ENCODE measurements around the gene VMP1. TPM values are rescaled to one million over a fixed set of nuclear protein-coding genes. Genes with fewer than 3 reads are reported as not detected.
A peak's percentile ranks its signal among the peaks of the same experiment; 100 is the strongest.

VMP1 gene
- 100 to 1,000 TPM; 309 to 488 TPM for total RNA-seq

- peaks cover 60% of the 10 kb centered on the region for H3K36me3 Mint-ChIP-seq (ENCODE audit: low read depth)
- peaks cover 28% of the 10 kb centered on the region for H3K4me1 Mint-ChIP-seq
Measured at GRCh38 chr17:59707149-59707970, at the start of gene VMP1, which contains the start of gene PTRH2. TSS of gene VMP1 (plus strand) at chr17:59707654. CDS start at chr17:59731447, 23,793 bp downstream. TSS of gene PTRH2 (minus strand) at chr17:59707430. CDS start at chr17:59697978, 9,452 bp downstream.

GRCh38 chr17:59666235-59666634 lies 41.2 kb upstream of the VMP1 start:
- ATAC-seq (replicated peaks) = no peak
- no peak overlapping the region for H3K4me3 Mint-ChIP-seq
- H3K4me1 Mint-ChIP-seq = peaks cover 9% of the 10 kb centered on the region
- peaks cover 100% of the 10 kb centered on the region for H3K36me3 Mint-ChIP-seq (ENCODE audit: low read depth)
- H3K27ac Mint-ChIP-seq = no peak overlapping the region
- no peaks in the 10 kb centered on the region for H3K27me3 Mint-ChIP-seq
- H3K9me3 Mint-ChIP-seq = no peaks in the 10 kb centered on the region

More at GRCh38 chr17:59707149-59707970, at the start of gene VMP1, which contains the start of gene PTRH2:
- peak; percentile 99 for ATAC-seq (replicated peaks)
- no peaks in the 10 kb centered on the region for H3K9me3 Mint-ChIP-seq
- peak within 1 kb of the TSS; percentile 98 for H3K27ac Mint-ChIP-seq
- no peaks in the 10 kb centered on the region for H3K27me3 Mint-ChIP-seq
- H3K4me3 Mint-ChIP-seq = peak within 1 kb of the TSS; percentile 93

GRCh38 chr17:59668816-59669215 lies 38.6 kb upstream of the VMP1 start:
- Mint-ChIP-seq H3K27me3 (no peaks in the 10 kb centered on the region), H3K27ac (peak overlapping the region; percentile 74), H3K36me3 (ENCODE audit: low read depth) (peaks cover 97% of the 10 kb centered on the region), H3K9me3 (no peaks in the 10 kb centered on the region), H3K4me1 (peaks cover 14% of the 10 kb centered on the region), H3K4me3 (no peak overlapping the region)
- peak; percentile 18 for ATAC-seq (replicated peaks)

DNA sequence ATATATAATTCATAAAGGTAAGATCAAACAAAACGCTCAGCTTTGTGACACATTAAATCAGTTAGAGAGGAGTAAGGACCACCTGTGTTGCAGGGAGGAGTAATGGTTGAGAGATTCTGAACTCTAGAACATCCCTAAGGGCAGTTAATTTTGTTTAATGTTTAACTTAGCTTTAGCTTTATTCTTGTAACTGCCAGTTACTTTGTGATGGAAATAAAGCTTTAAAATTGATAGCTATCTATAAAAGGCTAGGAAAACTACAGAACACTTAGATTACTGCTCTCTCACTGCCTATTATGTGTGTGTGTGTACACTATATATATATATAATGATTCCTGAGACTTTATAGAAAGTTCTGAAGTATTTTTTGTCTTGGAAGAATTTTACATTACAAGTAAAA lies 38.0 kb upstream of the VMP1 start:
- H3K27me3 Mint-ChIP-seq = no peaks in the 10 kb centered on the region
- no peaks in the 10 kb centered on the region for H3K9me3 Mint-ChIP-seq
- ATAC-seq (replicated peaks) = no peak
- H3K27ac Mint-ChIP-seq = peak overlapping the region; percentile 74
- peaks cover 14% of the 10 kb centered on the region for H3K4me1 Mint-ChIP-seq
- H3K36me3 Mint-ChIP-seq (ENCODE audit: low read depth) = peaks cover 97% of the 10 kb centered on the region
- H3K4me3 Mint-ChIP-seq = no peak overlapping the region

GRCh38 chr17:59669944-59670343 lies 37.5 kb upstream of the VMP1 start:
- Mint-ChIP-seq H3K27me3 (no peaks in the 10 kb centered on the region), H3K4me3 (no peak overlapping the region), H3K36me3 (ENCODE audit: low read depth) (peaks cover 97% of the 10 kb centered on the region), H3K4me1 (peaks cover 14% of the 10 kb centered on the region), H3K9me3 (no peaks in the 10 kb centered on the region), H3K27ac (peak overlapping the region; percentile 74)
- peak; percentile 63 for ATAC-seq (replicated peaks)

- ATAC-seq (replicated peaks) = peak; percentile 54
- no peaks in the 10 kb centered on the region for H3K9me3 Mint-ChIP-seq
- no peaks in the 10 kb centered on the region for H3K27me3 Mint-ChIP-seq
- H3K36me3 Mint-ChIP-seq (ENCODE audit: low read depth) = peaks cover 97% of the 10 kb centered on the region
- H3K4me3 Mint-ChIP-seq = no peak overlapping the region
- peaks cover 14% of the 10 kb centered on the region for H3K4me1 Mint-ChIP-seq
- H3K27ac Mint-ChIP-seq = peak overlapping the region; percentile 74
Measured at GRCh38 chr17:59671386-59671785, 36.1 kb upstream of the VMP1 start.

DNA sequence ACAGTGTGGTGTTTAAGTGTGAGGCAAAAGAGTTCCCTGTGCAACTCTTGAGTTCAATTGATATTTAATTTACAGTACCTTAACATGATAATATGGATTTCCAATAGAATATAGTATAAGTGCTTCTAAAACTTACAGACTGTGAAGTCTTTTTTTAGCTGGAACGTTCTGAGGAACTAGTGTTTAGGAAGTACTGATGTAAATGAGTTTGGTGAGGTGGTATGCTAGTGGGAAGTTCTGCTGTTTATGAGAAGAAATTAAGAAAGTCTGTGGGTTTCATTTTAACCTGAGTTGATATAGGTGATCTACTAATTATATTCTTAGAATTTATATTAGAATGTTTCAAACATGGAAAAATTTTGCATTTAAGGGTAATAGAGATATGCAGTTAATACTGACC lies 32.2 kb upstream of the VMP1 start:
- Mint-ChIP-seq H3K27ac (peak overlapping the region; percentile 54), H3K27me3 (no peaks in the 10 kb centered on the region), H3K4me3 (no peak overlapping the region), H3K4me1 (peaks cover 12% of the 10 kb centered on the region), H3K36me3 (ENCODE audit: low read depth) (peaks cover 97% of the 10 kb centered on the region), H3K9me3 (no peaks in the 10 kb centered on the region)
- no peak for ATAC-seq (replicated peaks)

GRCh38 chr17:59676716-59677115 lies 30.7 kb upstream of the VMP1 start:
- H3K27ac Mint-ChIP-seq = peak overlapping the region; percentile 25
- no peak for ATAC-seq (replicated peaks)
- H3K27me3 Mint-ChIP-seq = no peaks in the 10 kb centered on the region
- no peak overlapping the region for H3K4me3 Mint-ChIP-seq
- H3K4me1 Mint-ChIP-seq = peaks cover 2% of the 10 kb centered on the region
- no peaks in the 10 kb centered on the region for H3K9me3 Mint-ChIP-seq
- peaks cover 97% of the 10 kb centered on the region for H3K36me3 Mint-ChIP-seq (ENCODE audit: low read depth)

GRCh38 chr17:59678918-59679317 lies 28.5 kb upstream of the VMP1 start:
- no peak for ATAC-seq (replicated peaks)
- no peaks in the 10 kb centered on the region for H3K27me3 Mint-ChIP-seq
- H3K9me3 Mint-ChIP-seq = no peaks in the 10 kb centered on the region
- H3K27ac Mint-ChIP-seq = no peak overlapping the region
- H3K36me3 Mint-ChIP-seq (ENCODE audit: low read depth) = peaks cover 100% of the 10 kb centered on the region
- no peaks in the 10 kb centered on the region for H3K4me1 Mint-ChIP-seq
- H3K4me3 Mint-ChIP-seq = no peak overlapping the region

- H3K27me3 Mint-ChIP-seq = no peaks in the 10 kb centered on the region
- ATAC-seq (replicated peaks) = no peak
- H3K9me3 Mint-ChIP-seq = no peaks in the 10 kb centered on the region
- H3K4me3 Mint-ChIP-seq = no peak overlapping the region
- H3K36me3 Mint-ChIP-seq (ENCODE audit: low read depth) = peaks cover 100% of the 10 kb centered on the region
- H3K4me1 Mint-ChIP-seq = no peaks in the 10 kb centered on the region
- H3K27ac Mint-ChIP-seq = no peak overlapping the region
Measured at GRCh38 chr17:59680314-59680713, 27.1 kb upstream of the VMP1 start.

DNA sequence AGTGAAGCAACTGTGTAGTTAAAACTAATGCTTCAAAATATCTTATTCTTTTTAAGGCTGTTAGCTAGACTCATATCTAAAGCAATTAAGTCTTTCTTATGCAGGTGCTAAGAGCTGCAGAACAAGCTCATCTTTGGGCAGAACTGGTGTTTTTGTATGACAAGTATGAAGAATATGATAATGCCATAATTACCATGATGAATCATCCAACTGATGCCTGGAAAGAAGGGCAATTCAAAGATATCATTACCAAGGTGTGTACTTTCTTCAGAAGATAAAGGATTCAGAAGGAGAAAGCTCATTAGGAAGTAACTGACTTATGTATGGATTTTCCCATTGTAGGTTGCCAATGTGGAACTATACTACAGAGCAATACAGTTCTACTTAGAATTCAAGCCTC lies 24.2 kb upstream of the VMP1 start:
- H3K4me1 Mint-ChIP-seq = no peaks in the 10 kb centered on the region
- no peaks in the 10 kb centered on the region for H3K9me3 Mint-ChIP-seq
- no peaks in the 10 kb centered on the region for H3K27me3 Mint-ChIP-seq
- peaks cover 100% of the 10 kb centered on the region for H3K36me3 Mint-ChIP-seq (ENCODE audit: low read depth)
- H3K4me3 Mint-ChIP-seq = no peak overlapping the region
- ATAC-seq (replicated peaks) = no peak
- no peak overlapping the region for H3K27ac Mint-ChIP-seq

DNA sequence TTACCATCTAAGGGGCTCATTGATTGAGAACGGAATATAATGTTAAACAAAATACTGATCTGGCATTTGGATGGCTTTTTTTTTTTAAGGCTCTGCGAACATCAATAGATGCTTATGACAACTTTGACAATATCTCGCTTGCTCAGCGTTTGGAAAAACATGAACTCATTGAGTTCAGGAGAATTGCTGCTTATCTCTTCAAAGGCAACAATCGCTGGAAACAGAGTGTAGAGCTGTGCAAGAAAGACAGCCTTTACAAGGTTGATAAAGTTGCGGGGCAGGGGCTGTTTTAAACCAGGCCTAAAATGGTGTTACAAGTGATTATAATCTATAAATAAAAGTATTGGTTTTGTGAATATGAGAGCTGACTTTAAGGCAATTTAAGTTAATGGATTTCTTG lies 22.5 kb upstream of the VMP1 start:
- no peak for ATAC-seq (replicated peaks)
- Mint-ChIP-seq H3K4me1 (no peaks in the 10 kb centered on the region), H3K9me3 (no peaks in the 10 kb centered on the region), H3K36me3 (ENCODE audit: low read depth) (peaks cover 100% of the 10 kb centered on the region), H3K4me3 (no peak overlapping the region), H3K27ac (no peak overlapping the region), H3K27me3 (no peaks in the 10 kb centered on the region)

DNA sequence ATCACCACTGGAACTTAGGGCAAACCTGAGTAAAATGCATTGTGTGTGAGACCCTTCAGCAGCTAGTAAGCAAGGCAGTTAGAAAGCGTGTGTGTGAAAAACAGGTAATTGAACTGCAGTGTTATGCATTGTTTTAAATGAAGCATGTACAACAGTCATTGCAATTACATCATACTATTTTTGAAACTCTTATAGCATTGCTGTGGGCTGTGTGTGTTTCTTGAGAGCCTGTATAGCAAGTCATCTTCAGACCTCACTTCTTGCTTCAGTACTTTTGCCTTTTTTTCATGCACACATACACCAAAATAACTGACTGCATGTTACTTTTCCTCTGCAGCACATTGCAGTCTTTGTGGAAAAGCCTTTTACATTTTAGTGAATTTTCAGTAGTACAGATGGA lies 19.4 kb upstream of the VMP1 start:
- no peaks in the 10 kb centered on the region for H3K27me3 Mint-ChIP-seq
- no peaks in the 10 kb centered on the region for H3K4me1 Mint-ChIP-seq
- H3K9me3 Mint-ChIP-seq = no peaks in the 10 kb centered on the region
- H3K36me3 Mint-ChIP-seq (ENCODE audit: low read depth) = peaks cover 100% of the 10 kb centered on the region
- peak overlapping the region; percentile 75 for H3K27ac Mint-ChIP-seq
- ATAC-seq (replicated peaks) = no peak
- no peak overlapping the region for H3K4me3 Mint-ChIP-seq

DNA sequence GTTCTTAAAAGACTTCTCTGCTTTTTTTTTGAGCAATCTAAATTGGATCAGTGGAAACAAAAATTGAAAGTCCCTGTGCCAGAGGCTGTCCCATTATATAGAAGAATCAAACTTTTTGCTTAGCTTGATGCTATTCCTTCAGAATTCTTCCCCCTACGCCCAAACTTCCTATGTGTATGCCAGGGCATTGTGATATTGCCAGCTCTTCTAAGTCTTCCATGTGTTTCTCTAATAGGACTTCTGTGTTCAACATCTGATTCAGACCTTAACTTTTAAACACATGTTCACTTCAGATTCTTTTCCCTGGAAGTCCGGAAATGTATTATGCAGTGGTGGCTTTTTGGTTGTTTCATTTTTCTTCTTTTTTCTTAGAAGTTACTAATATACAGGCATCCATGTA lies 19.0 kb upstream of the VMP1 start:
- no peaks in the 10 kb centered on the region for H3K27me3 Mint-ChIP-seq
- H3K4me1 Mint-ChIP-seq = no peaks in the 10 kb centered on the region
- no peaks in the 10 kb centered on the region for H3K9me3 Mint-ChIP-seq
- H3K4me3 Mint-ChIP-seq = no peak overlapping the region
- no peak for ATAC-seq (replicated peaks)
- H3K27ac Mint-ChIP-seq = peak overlapping the region; percentile 75
- peaks cover 100% of the 10 kb centered on the region for H3K36me3 Mint-ChIP-seq (ENCODE audit: low read depth)

GRCh38 chr17:59693582-59693981 lies 13.9 kb upstream of the VMP1 start:
- Mint-ChIP-seq H3K36me3 (ENCODE audit: low read depth) (peaks cover 100% of the 10 kb centered on the region), H3K4me3 (no peak overlapping the region), H3K4me1 (peaks cover 8% of the 10 kb centered on the region), H3K27me3 (no peaks in the 10 kb centered on the region), H3K27ac (no peak overlapping the region), H3K9me3 (no peaks in the 10 kb centered on the region)
- ATAC-seq (replicated peaks) = no peak

Data from activated T-helper 17 cell treated with anti-CD3 and anti-CD28 coated beads, Interleukin-2, amount 50 U/mL, for 72 hours (primary cell).